OCI-LY7 (cell line): ENCODE results near the gene SCARB1.

ENCODE experiments used
- EZH2phosphoT487 ChIP-seq: fragments of 200-600 bp; sonication (generic); IDR thresholded peaks from 2 replicates; pipeline ENCODE4 v1.6.1; 2018; ENCODE audit warnings: low read depth, borderline replicate concordance, mild to moderate bottlenecking, mixed run types, antibody characterized with exemption, low read length, moderate library complexity, mixed read lengths
- TF ChIP-seq, protein P1 (sequence below): fragments of 200-600 bp; sonication (generic); conservative IDR thresholded peaks from 2 replicates; pipeline ENCODE4 v1.5.1; 2014; ENCODE audit warnings: mild to moderate bottlenecking, antibody characterized with exemption, low read length, moderate library complexity, mixed read lengths

DNA sequence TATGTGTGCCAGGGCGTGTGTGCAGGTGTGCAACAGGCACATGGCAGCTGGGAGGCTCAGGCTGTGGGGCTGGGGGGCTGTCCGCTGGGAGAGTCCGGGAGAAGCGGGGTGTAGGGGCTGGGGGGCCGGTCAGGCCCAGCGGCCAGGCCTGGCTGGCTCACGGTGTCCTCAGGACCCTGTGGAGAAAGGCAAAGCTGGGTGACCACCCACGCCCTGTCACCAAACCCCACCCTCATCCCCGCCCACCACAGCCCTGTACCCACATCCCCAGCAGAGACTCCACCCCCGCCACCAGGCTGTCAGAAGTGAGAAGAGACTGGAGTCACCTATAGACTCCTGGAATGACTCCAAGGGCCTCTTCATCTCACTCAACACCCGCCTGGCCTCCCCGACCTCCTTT, 85.3 kb downstream of the SCARB1 start:
- TF ChIP-seq, protein P1, sequence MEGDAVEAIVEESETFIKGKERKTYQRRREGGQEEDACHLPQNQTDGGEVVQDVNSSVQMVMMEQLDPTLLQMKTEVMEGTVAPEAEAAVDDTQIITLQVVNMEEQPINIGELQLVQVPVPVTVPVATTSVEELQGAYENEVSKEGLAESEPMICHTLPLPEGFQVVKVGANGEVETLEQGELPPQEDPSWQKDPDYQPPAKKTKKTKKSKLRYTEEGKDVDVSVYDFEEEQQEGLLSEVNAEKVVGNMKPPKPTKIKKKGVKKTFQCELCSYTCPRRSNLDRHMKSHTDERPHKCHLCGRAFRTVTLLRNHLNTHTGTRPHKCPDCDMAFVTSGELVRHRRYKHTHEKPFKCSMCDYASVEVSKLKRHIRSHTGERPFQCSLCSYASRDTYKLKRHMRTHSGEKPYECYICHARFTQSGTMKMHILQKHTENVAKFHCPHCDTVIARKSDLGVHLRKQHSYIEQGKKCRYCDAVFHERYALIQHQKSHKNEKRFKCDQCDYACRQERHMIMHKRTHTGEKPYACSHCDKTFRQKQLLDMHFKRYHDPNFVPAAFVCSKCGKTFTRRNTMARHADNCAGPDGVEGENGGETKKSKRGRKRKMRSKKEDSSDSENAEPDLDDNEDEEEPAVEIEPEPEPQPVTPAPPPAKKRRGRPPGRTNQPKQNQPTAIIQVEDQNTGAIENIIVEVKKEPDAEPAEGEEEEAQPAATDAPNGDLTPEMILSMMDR: no peak
- no peak for TF ChIP-seq EZH2phosphoT487
